SW 1271 (cell line): Measurements from ENCODE around the gene APMAP.
"Not testable (repeated sequence)": the region's sequence is repeated elsewhere in the genome, so short reads cannot be mapped to it uniquely, and the experiment has no call there.

ENCODE experiments used
- DNase-seq, 2 experiments: peaks; one replicate each; lab custom pipeline; 2025; lab: John Stamatoyannopoulos, UW

APMAP gene

GRCh38 chr20:25006431-25007167 is 14.0 kb upstream of the APMAP start:
- no peak for DNase-seq

- no peak for DNase-seq
Measured at GRCh38 chr20:25005661-25006060, 13.1 kb upstream of the APMAP start.

DNA sequence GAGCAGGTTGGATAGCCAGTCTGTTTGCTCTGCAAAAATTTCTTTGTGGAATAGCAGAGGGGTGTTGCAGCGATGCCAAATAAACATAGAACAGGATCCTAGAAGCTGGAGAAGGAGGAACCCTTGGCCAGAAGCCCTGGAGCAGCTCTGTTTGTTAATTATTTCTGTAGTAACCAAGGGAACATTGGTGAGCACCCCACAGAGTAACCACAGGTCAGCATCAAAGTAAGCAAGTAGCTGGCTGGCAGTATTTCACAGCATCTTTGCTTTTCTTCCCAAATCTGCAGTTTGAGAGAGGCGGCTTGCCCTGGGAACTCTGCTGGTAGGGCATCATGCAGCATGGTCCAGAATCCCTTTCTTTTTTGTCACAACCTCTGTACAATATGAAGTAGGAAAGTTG is 12.7 kb upstream of the APMAP start:
- no peak for DNase-seq

- DNase-seq: no peak
Measured at GRCh38 chr20:25003002-25003401, 10.5 kb upstream of the APMAP start.

DNA sequence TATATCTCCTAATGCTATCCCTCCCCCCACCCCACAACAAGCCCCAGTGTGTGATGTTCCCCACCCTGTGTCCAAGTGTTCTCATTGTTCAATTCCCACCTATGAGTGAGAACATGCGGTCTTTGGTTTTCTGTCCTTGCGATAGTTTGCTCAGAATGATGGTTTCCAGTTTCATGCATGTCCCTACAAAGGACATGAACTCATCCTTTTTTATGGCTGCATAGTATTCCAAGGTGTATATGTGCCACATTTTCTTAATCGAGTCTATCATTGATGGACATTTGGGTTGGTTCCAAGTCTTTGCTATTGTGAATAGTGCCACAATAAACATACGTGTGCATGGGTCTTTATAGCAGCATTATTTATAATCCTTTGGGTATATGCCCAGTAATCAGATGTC is 8.8 kb upstream of the APMAP start:
- DNase-seq: not testable (repeated sequence)

GRCh38 chr20:25000268-25000801 is 7.8 kb upstream of the APMAP start:
- DNase-seq: peak; percentile 54 to 64

- DNase-seq: no peak
Measured at GRCh38 chr20:24999568-24999967, 7.0 kb upstream of the APMAP start.

DNA sequence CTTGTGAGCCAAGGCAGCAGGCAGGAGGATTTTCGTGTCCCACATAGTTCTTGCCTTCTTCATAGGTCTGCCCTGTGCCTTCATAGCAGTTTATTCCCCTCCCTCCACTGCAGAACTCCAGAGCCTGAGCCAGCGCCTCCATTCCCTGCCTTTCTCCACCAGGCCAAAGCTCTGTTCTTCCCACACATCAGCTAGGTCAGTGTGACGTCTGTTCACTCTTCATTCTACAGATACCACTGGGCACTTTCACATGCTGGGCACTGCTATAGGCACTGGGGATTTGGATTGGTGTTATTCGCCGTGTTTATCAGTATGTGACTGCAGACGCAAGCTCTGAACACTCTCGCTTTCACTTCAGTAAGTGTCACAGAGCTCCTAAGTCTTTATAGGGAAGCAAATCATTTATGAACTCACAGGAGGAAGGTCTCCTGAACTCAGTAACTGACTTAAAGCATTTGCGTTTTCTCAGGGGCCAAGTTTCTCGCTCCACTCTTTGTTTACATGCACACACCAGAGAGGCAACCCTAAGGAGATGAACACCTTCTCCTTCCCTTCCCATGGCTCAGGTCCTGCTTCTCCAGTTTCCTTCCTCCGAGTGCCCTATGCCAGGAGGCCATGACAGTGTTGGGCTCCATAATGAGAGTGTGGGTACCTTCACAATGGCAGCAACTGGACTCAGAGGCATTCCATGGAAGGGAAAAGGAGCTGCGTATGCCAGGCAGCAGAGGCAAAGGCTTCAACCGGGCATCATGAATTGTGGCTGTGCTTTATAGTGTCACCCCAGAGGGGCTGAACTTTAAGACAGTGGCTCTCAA is 6.3 kb upstream of the APMAP start:
- DNase-seq: no peak

DNA sequence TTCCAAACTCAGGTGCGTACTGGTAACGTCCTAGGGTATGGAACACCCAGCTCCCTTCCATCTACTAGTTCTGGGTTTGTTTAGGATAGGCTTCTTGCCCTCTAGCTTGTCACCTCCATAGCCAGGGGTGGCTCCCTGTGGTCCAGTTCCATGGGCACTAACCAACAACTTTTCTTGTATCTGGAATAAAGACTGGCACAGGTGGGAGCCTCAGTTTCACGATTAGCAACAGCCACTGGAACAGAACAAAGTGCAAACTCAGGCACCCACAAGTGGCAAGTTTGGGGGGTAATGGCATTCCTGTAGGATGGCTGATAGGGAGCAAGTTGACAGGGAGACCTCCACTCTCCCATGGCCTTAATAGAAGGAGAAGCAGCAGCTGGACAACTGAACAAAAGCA is 5.6 kb upstream of the APMAP start:
- DNase-seq: no peak

DNA sequence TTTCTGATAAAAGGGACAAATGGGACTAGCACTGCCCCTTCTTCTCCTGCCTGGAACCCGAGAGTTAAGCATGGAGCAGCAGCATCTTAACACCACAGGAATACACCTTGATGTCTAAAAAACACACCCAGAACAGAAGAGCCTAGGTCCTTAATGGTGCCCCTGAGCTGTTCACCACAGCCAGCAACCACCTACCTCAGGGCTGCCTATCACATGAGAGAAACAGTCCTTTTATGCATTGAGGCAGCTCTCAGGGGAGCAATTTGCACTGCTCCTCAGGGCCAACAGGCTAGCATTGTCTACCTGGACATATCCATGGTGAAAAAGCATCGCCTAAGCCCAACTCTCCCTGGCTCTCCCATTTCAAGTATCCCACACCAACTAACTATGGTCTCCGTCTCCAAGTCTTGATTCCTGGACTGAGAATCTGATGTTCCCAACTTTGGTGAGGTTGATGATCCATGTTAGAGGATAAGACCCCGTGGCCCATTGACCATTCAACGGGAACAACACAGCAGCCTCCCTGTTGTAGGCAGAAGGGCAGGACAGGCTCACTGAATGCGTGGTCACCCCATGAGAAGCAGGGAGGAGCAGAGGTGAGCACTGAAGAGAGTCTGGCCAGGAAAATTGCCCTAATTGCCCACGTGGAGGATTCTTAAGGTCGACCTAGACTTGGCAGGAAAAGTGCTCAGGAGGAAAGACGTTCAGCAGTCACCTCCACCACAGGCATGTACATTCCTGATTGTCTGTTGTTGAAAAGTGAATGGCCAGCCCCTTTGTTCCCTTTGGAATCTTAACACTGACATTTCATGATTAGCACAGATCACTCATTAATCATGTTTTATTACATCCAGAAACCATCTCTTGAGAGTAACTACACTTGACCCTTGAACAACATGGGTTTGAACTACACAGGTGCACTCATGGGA is 4.2 kb upstream of the APMAP start:
- no peak for DNase-seq

- DNase-seq: no peak
Measured at GRCh38 chr20:24995741-24996448, 3.3 kb upstream of the APMAP start.

DNA sequence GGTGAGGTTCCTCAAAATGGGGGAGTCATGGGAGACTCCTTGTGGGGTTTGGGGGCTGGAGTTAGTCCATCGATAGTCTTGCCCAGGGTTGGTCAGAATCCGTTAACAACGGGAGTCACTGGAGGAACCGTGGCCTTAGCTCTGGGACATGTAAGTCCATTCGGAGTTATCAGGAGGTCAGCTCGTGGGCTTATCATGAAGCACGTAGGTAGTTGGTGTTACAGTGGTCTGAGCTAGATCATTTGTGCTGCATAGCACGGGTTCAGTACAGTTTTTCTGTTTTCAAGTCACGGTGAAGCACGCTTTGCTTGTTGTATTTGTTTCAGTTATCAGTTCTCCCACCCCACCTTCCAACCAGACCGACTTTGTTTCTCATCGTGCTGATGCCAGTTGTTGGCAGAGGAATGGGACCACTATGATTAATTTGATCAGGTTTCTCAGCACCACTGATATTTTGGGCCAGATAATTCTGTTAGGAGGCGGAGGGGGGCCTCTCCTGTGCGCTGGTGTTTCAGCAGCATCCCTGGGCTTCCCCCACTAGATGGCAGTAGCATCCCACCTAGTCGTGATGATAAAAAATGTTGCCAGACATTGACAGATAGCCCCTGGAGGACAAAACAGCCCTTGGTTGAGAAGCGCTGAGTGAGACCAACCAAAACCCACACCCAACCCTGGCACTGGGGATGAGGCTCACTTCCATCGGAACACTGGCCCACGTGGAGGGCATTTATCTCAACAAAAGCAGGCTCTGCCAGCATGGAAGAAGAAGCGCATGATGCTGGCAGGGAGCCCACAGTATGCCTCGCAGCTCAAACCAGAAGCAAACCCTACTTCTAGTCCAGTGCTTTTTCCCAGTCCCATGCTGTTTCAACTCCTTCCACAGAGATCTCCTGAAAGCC is 2.2 kb upstream of the APMAP start:
- DNase-seq: peak in 1 of 2 experiments; percentile 77

GRCh38 chr20:24994186-24994465 is 1.6 kb upstream of the APMAP start:
- no peak for DNase-seq

- DNase-seq: peak in 1 of 2 experiments; percentile 66
Measured at GRCh38 chr20:24993337-24994185, 1.0 kb upstream of the APMAP start.

DNA sequence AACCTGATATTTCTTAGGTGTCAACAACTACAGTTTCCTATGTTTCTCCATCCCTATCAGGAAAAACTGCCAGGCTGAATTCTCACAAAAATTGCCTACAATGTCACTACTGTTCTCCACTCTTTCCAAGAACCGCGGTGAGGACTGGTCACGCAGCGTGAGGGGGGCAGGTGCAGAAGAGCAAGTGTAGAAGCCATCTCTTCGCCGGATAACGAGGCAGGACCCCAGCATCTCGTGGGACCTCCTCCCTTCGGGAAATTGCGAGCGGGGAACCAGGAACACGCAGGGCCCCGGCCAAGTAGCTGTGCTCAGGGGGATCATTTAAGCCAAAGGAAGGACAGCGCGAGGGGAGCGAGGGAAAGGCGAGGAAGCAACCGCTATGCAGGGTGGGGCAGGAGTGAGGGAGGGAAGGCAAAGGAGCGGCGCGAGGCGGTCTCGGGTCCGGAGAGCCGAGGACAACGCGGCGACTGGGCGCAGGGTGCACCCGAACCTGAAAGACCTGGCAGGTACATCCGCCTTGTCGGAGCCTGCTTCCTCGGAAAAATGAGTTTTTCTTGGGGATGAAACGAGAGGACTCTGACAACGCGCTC is 559 bp downstream of the APMAP start:
- peak in 1 of 2 experiments; percentile 28 for DNase-seq

- no peak for DNase-seq
Measured at GRCh38 chr20:24990810-24991252, 1.7 kb downstream of the APMAP start.

DNA sequence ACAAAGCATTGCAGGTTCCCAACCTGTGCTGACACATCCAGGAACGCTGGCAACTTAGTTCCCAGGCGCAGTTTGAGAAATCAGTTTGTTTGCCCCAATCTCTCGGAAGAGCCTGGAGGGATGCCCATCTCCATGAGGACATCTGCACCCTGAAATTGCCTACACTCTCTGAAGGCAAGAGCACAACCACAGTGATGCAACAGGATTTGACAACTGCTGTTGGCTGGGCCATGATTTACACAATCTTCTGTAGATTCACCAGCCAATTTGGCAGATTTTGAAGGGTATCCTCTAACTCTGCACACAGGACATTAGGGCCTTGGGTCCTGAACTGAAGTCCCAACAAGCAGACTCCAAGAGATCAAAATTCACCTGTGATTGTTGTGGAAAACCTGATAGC is 3.4 kb downstream of the APMAP start:
- DNase-seq: no peak

GRCh38 chr20:24987873-24988835 is 4.4 kb downstream of the APMAP start:
- no peak for DNase-seq
